HG02678 (cell line): Measurements from ENCODE around the gene GALNT9.
"Not testable (repeated sequence)": the region's sequence is repeated elsewhere in the genome, so short reads cannot be mapped to it uniquely, and the experiment has no call there.

ENCODE experiments used
- ATAC-seq: cut with Tn5 transposase; IDR thresholded peaks from one replicate; pipeline ENCODE4 v1.9.1; 2021; ENCODE audit warnings: mild to moderate bottlenecking, moderate library complexity; ENCODE audit not compliant: unreplicated experiment

GALNT9 gene

GRCh38 chr12:132238488-132238854 lies 90.9 kb downstream of the GALNT9 start:
- no peak for ATAC-seq

- no peak for ATAC-seq
Measured at GRCh38 chr12:132237772-132238487, 91.5 kb downstream of the GALNT9 start.

- no peak for ATAC-seq
Measured at GRCh38 chr12:132236930-132237771, 92.2 kb downstream of the GALNT9 start.

- no peak for ATAC-seq
Measured at GRCh38 chr12:132236129-132236929, 93.1 kb downstream of the GALNT9 start.

- no peak for ATAC-seq
Measured at GRCh38 chr12:132235116-132235820, 94.1 kb downstream of the GALNT9 start.

- ATAC-seq = no peak
Measured at GRCh38 chr12:132230381-132230780, 99.0 kb downstream of the GALNT9 start.

GRCh38 chr12:132229926-132230325 lies 99.5 kb downstream of the GALNT9 start:
- no peak for ATAC-seq

- ATAC-seq = no peak
Measured at GRCh38 chr12:132229193-132229760, 100.1 kb downstream of the GALNT9 start.

GRCh38 chr12:132228476-132229192 lies 100.8 kb downstream of the GALNT9 start:
- ATAC-seq = no peak

- no peak for ATAC-seq
Measured at GRCh38 chr12:132227782-132228475, 101.5 kb downstream of the GALNT9 start.

- ATAC-seq = no peak
Measured at GRCh38 chr12:132227118-132227517, 102.3 kb downstream of the GALNT9 start.

- ATAC-seq = no peak
Measured at GRCh38 chr12:132226604-132227003, 102.8 kb downstream of the GALNT9 start.

- ATAC-seq = no peak
Measured at GRCh38 chr12:132225214-132225613, 104.2 kb downstream of the GALNT9 start.

GRCh38 chr12:132224484-132224883 lies 104.9 kb downstream of the GALNT9 start:
- no peak for ATAC-seq

GRCh38 chr12:132222808-132223173 lies 106.6 kb downstream of the GALNT9 start:
- no peak for ATAC-seq

- ATAC-seq = no peak
Measured at GRCh38 chr12:132222096-132222807, 107.1 kb downstream of the GALNT9 start.

GRCh38 chr12:132219761-132220160 lies 109.6 kb downstream of the GALNT9 start:
- not testable (repeated sequence) for ATAC-seq

- no peak for ATAC-seq
Measured at GRCh38 chr12:132219323-132219722, 110.1 kb downstream of the GALNT9 start.

- ATAC-seq = no peak
Measured at GRCh38 chr12:132218915-132219314, 110.5 kb downstream of the GALNT9 start.
